K562 (cell line): Measurements from ENCODE around the gene CD82. TPM values are rescaled to one million over a fixed set of nuclear protein-coding genes. Genes with fewer than 3 reads are reported as not detected.

ENCODE experiments used
- ADNP ChIP-seq: fragments of 200-800 bp; sonication (Bioruptor generic); IDR thresholded peaks from 2 replicates; pipeline ENCODE4 v1.6.1; 2016; ENCODE audit warnings: missing genetic modification characterization, missing compliant biosample characterization
- BMI1 ChIP-seq: fragments of 150-350 bp; IDR thresholded peaks from 2 replicates; pipeline ENCODE4 v1.6.1; 2014; ENCODE audit warnings: low read length
- CUX1 ChIP-seq: fragments of 200-800 bp; sonication (Bioruptor generic); IDR thresholded peaks from 2 replicates; pipeline ENCODE4 v1.6.1; 2016; ENCODE audit warnings: missing genetic modification characterization, missing compliant biosample characterization
- ELK1 ChIP-seq: sonication (generic); formaldehyde crosslinking; IDR thresholded peaks from 2 replicates; pipeline ENCODE4 v1.8.1; 2022; ENCODE audit warnings: missing genetic modification reagents
- FOXK2 ChIP-seq, 2 experiments: fragments of 450-650 bp; IDR thresholded peaks in 1 of 2; conservative IDR thresholded peaks in 1 of 2; 2 replicates each; pipeline ENCODE4 v1.6.1; 2016; ENCODE audit warnings: low read depth in 2 of 2, mild to moderate bottlenecking in 1 of 2
- ZNF79 ChIP-seq: fragments of 250-450 bp; sonication (Bioruptor Pico); IDR thresholded peaks from 2 replicates; pipeline ENCODE4 v1.4.0; 2020; ENCODE audit warnings: low read depth, mild to moderate bottlenecking, moderate library complexity
- polyA plus RNA-seq, 8 experiments: library from polyadenylated mRNA; depleted of rRNA in 4 of 8; stranded (reverse) in 5 of 8; unstranded in 3 of 8; fragments of >200 nt; fragmentation: Nextera tagmentation in 2 of 8; fragmentation: Illumina TruSeq in 1 of 8; extraction: Ambion mirVana in 2 of 8; extraction: Trizol in 1 of 8; gene quantifications; 2 replicates each; pipeline versions ENCODE4 v1.2.1 to v1.2.3, GENCODE V29; 2011 to 2014; ENCODE audit warnings: inconsistent platforms in 1 of 8, missing spikeins in 1 of 8
- total RNA-seq, 7 experiments: library from RNA; depleted of rRNA in 6 of 7; stranded (reverse); fragments of >200 nt in 6 of 7; fragmentation: Illumina TruSeq in 2 of 7; extraction: Trizol in 2 of 7; gene quantifications; 2 replicates each; pipeline versions ENCODE4 v1.2.1 to v1.2.3, GENCODE V29; 2011 to 2021; ENCODE audit warnings: low replicate concordance in 1 of 7
- TF ChIP-seq, protein P1 (sequence below): fragments of 450-650 bp; IDR thresholded peaks from 2 replicates; pipeline ENCODE4 v1.6.1; 2016; ENCODE audit warnings: low read depth
- TF ChIP-seq, protein P2 (sequence below), 2 experiments: fragments of 450-650 bp in 1 of 2; IDR thresholded peaks; 2 replicates each; pipeline ENCODE4 v1.6.1; 2011 to 2017; ENCODE audit warnings: low read depth in 2 of 2, antibody characterized with exemption in 1 of 2, borderline replicate concordance in 1 of 2, low read length in 1 of 2, mild to moderate bottlenecking in 1 of 2, mixed read lengths in 1 of 2; ENCODE audit not compliant: control insufficient read depth in 1 of 2

Gene CD82
- total and polyA plus RNA-seq, 9 of the 15 experiments (the other 6 are each of a cell fraction or from before 2014, with no cell fraction given), result 0.27 to 9.4 (median 3.0) TPM

- no peak; the same call in 1 of the 2 replicates for TF ChIP-seq CUX1 (CRISPR knock-in tag)
- TF ChIP-seq, protein P1, sequence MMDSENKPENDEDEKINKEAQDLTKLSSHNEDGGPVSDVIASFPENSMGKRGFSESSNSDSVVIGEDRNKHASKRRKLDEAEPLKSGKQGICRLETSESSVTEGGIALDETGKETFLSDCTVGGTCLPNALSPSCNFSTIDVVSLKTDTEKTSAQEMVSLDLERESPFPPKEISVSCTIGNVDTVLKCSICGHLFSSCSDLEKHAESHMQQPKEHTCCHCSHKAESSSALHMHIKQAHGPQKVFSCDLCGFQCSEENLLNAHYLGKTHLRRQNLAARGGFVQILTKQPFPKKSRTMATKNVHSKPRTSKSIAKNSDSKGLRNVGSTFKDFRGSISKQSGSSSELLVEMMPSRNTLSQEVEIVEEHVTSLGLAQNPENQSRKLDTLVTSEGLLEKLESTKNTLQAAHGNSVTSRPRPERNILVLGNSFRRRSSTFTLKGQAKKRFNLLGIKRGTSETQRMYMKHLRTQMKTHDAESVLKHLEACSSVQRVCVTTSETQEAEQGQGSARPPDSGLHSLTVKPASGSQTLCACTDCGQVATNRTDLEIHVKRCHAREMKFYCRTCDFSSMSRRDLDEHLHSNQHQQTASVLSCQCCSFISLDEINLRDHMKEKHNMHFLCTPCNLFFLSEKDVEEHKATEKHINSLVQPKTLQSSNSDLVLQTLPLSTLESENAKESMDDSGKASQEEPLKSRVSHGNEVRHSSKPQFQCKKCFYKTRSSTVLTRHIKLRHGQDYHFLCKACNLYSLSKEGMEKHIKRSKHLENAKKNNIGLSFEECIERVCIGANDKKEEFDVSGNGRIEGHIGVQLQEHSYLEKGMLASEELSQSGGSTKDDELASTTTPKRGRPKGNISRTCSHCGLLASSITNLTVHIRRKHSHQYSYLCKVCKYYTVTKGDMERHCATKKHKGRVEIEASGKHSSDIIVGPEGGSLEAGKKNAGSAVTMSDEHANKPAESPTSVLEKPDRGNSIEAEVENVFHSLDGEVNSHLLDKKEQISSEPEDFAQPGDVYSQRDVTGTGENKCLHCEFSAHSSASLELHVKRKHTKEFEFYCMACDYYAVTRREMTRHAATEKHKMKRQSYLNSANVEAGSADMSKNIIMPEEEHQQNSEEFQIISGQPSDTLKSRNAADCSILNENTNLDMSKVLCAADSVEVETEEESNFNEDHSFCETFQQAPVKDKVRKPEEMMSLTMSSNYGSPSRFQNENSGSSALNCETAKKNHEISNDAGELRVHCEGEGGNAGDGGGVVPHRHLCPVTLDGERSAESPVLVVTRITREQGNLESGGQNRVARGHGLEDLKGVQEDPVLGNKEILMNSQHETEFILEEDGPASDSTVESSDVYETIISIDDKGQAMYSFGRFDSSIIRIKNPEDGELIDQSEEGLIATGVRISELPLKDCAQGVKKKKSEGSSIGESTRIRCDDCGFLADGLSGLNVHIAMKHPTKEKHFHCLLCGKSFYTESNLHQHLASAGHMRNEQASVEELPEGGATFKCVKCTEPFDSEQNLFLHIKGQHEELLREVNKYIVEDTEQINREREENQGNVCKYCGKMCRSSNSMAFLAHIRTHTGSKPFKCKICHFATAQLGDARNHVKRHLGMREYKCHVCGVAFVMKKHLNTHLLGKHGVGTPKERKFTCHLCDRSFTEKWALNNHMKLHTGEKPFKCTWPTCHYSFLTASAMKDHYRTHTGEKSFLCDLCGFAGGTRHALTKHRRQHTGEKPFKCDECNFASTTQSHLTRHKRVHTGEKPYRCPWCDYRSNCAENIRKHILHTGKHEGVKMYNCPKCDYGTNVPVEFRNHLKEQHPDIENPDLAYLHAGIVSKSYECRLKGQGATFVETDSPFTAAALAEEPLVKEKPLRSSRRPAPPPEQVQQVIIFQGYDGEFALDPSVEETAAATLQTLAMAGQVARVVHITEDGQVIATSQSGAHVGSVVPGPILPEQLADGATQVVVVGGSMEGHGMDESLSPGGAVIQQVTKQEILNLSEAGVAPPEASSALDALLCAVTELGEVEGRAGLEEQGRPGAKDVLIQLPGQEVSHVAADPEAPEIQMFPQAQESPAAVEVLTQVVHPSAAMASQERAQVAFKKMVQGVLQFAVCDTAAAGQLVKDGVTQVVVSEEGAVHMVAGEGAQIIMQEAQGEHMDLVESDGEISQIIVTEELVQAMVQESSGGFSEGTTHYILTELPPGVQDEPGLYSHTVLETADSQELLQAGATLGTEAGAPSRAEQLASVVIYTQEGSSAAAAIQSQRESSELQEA, result no peak
- no peak for TF ChIP-seq ADNP (tag)
- TF ChIP-seq BMI1, result no peak
- TF ChIP-seq ZNF79 (CRISPR knock-in tag), result no peak
- TF ChIP-seq FOXK2 (conservative IDR thresholded peaks at IDR 0.05 in 1 of 2, IDR thresholded peaks at IDR 0.05 in 1 of 2; ENCODE audit: low read depth in 2 of 2), result no peak
- TF ChIP-seq, protein P2, sequence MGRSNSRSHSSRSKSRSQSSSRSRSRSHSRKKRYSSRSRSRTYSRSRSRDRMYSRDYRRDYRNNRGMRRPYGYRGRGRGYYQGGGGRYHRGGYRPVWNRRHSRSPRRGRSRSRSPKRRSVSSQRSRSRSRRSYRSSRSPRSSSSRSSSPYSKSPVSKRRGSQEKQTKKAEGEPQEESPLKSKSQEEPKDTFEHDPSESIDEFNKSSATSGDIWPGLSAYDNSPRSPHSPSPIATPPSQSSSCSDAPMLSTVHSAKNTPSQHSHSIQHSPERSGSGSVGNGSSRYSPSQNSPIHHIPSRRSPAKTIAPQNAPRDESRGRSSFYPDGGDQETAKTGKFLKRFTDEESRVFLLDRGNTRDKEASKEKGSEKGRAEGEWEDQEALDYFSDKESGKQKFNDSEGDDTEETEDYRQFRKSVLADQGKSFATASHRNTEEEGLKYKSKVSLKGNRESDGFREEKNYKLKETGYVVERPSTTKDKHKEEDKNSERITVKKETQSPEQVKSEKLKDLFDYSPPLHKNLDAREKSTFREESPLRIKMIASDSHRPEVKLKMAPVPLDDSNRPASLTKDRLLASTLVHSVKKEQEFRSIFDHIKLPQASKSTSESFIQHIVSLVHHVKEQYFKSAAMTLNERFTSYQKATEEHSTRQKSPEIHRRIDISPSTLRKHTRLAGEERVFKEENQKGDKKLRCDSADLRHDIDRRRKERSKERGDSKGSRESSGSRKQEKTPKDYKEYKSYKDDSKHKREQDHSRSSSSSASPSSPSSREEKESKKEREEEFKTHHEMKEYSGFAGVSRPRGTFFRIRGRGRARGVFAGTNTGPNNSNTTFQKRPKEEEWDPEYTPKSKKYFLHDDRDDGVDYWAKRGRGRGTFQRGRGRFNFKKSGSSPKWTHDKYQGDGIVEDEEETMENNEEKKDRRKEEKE (IDR thresholded peaks at IDR 0.05; ENCODE audit: borderline replicate concordance in 1 of 2, control insufficient read depth in 1 of 2, low read depth in 2 of 2, low read length in 1 of 2), result no peak
- no peak for TF ChIP-seq ELK1 (CRISPR knock-in tag)
These were observed 34.9 kb upstream of the CD82 start (continued) for GRCh38 chr11:44530413-44531115.
